ENCODE results near the gene CCP110. TPM values are rescaled to one million over a fixed set of nuclear protein-coding genes. Genes with fewer than 3 reads are reported as not detected.

The CCP110 gene
- total and polyA plus RNA-seq, 2 of the 13 experiments (the other 11 are each of a cell fraction or from before 2014, with no cell fraction given): 10.0 to 11.1 TPM

- peak; percentile 99 for TF ChIP-seq ARID5B (CRISPR knock-in tag; IDR thresholded peaks at IDR 0.05)
- no peak for TF ChIP-seq ZNF724P (CRISPR knock-in tag; IDR thresholded peaks at IDR 0.05; ENCODE audit: borderline replicate concordance)
- TF ChIP-seq MXD1 (CRISPR knock-in tag; IDR thresholded peaks at IDR 0.05): no peak
- peak; percentile 98 for TF ChIP-seq HMG20A (CRISPR knock-in tag; IDR thresholded peaks at IDR 0.05; ENCODE audit: borderline replicate concordance)
- TF ChIP-seq ZNF768 (CRISPR knock-in tag; IDR thresholded peaks at IDR 0.05): no peak
- no peak for TF ChIP-seq SRSF4 (IDR thresholded peaks at IDR 0.05; ENCODE audit: low read depth, low read length, poor library complexity, severe bottlenecking)
- TF ChIP-seq ZBTB8A (CRISPR knock-in tag; IDR thresholded peaks at IDR 0.05; ENCODE audit: borderline replicate concordance, low read depth): no peak
- TF ChIP-seq ZNF337 (CRISPR knock-in tag; IDR thresholded peaks at IDR 0.05; ENCODE audit: borderline replicate concordance, low read depth): 0 out of 2 replicates have a peak, but pooled peaks have one; percentile 27
- no peak for TF ChIP-seq KLF12 (CRISPR knock-in tag; IDR thresholded peaks at IDR 0.05; ENCODE audit: borderline replicate concordance)
- TF ChIP-seq MAFF (IDR thresholded peaks at IDR 0.05; ENCODE audit: low read depth, low read length): no peak
- peak; percentile 95 for TF ChIP-seq RXRB (CRISPR knock-in tag; IDR thresholded peaks at IDR 0.05; ENCODE audit: borderline replicate concordance)
- TF ChIP-seq NR3C1 (CRISPR knock-in tag; IDR thresholded peaks at IDR 0.05): no peak
- TF ChIP-seq ZNF790 (CRISPR knock-in tag; IDR thresholded peaks at IDR 0.05; ENCODE audit: borderline replicate concordance): no peak
- TF ChIP-seq HOMEZ (CRISPR knock-in tag; IDR thresholded peaks at IDR 0.05; ENCODE audit: low read depth): peak; percentile 95
- no peak for TF ChIP-seq CSRNP1 (CRISPR knock-in tag; IDR thresholded peaks at IDR 0.05)
- TF ChIP-seq SUZ12 (IDR thresholded peaks at IDR 0.05; ENCODE audit: low read depth, low read length): no peak
- TF ChIP-seq RFXANK (CRISPR knock-in tag; IDR thresholded peaks at IDR 0.05): peak; percentile 72; the same call in 1 of the 2 replicates
- TF ChIP-seq RARG (CRISPR knock-in tag; IDR thresholded peaks at IDR 0.05; ENCODE audit: low read depth): 0 out of 2 replicates have a peak, but pooled peaks have one; percentile 92
- no peak for TF ChIP-seq ZFP36 (IDR thresholded peaks at IDR 0.05; ENCODE audit: borderline replicate concordance, low read depth, low read length, partially characterized antibody)
- no peak for TF ChIP-seq RELA (CRISPR knock-in tag; IDR thresholded peaks at IDR 0.05)
- TF ChIP-seq SETDB1 (CRISPR knock-in tag; IDR thresholded peaks at IDR 0.05; ENCODE audit: borderline replicate concordance): no peak
Observed at GRCh38 chr16:19542138-19542821, 18.5 kb downstream of the CCP110 start (continued).
